Activated CD8-positive, alpha-beta memory T cell treated with anti-CD3 and anti-CD28 coated beads for 48 hours (primary cell): ENCODE measurements around the gene MYL4.
"Not testable (repeated sequence)": the region's sequence is repeated elsewhere in the genome, so short reads cannot be mapped to it uniquely, and the experiment has no call there.

ENCODE experiments used
- DNase-seq, 3 experiments: peaks; one replicate each; pipeline ENCODE4 v3.0.0-alpha.2; 2020; ENCODE audit warnings: low read depth in 2 of 3, low spot score in 2 of 3

MYL4 gene

GRCh38 chr17:47192554-47192953 lies 16.6 kb upstream of the MYL4 start:
- no peak for DNase-seq

DNA sequence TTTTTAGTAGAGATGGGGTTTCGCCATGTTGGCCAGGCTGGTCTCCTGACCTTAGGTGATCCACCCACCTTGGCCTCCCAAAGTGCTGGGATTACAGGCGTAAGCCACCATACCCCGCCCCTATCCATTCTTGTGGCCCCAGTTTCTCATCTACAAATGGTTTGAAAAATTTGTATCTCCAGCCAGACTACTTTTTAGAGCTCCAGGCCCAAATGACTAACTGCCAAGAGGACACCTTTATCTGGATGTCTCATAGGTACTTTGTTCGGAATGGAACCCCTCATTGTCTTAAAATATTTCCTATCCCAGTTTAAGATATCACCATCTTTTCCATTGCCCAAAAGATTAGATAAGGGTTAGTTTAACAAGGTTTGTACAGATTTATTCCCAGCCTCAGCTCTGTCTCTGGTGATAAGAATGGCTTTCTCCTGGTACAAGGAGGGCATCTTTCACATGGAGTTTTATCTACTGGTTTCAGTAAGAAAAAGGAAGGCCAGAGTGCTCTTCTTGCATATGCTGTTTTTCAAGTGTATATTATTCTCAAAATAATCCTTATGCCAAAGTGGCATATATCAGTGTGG lies 15.1 kb upstream of the MYL4 start:
- no peak for DNase-seq

DNA sequence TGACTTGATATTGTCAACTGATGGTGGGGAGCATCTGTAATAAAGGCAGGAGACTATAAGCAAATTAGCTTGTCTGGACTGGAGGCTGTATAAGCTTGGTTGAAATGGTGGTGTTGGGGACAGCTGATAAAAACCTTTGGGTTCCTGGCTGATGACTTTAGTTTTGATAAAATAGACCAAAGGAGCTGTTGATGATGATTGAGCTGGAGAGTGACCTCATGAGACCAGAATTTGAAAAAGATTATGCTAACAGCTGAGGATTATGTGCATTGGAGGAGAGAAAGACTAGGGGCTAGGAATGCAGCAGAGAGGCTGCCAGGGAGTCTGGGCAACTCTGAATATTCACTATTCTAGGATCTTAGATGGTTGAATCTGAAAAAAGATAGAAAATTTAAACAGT lies 11.3 kb upstream of the MYL4 start:
- no peak for DNase-seq

DNA sequence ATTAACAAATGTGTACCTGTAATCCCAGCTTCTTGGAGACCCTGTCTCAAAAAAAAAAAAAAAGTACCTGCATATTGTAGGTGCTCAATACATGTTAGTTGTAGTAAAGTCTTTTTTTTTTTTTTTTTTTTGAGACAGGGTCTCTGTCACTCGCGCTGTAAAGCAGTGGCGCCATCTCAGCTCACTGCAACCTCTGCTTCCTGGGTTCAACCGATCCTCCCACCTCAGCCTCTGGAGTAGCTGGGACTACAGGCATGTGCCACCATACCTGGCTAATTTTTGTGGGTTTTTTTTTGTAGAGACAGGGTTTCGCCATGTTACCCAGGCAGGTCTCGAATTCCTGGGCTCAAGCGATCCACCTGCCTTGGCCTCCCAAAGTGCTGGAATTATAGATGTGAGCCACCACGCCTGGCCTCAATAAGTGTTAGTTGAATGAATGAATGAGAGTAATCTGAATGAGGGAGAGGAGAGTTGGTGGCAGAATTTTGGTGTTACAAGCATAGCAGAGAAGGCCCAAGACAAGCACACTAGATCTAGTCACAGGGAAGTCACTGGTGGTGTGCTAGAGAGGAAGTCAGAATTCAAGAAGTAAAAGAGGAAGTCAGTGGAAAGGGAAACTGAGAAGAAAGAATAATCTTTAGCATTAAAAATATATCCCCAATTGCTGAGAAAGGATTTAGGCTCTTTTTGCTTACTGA lies 9.4 kb upstream of the MYL4 start:
- no peak for DNase-seq

DNA sequence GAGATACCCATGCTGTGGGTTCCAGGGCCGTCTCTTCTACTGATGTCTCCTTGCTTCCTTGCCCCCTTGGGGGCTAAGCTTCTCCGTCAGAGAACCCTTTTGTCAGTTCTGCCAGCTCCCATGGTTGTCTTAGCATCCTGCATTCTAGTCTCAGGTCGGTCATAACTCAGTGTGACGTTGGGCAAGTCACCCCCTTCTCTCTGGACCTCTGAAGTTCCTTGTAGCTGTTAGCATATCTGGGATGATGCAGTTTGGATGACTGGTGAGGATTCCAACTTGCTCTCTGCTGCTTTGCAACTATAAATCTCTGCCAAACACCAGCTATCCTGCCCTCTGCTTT lies 8.9 kb upstream of the MYL4 start:
- no peak for DNase-seq

GRCh38 chr17:47201166-47201565 lies 8.0 kb upstream of the MYL4 start:
- no peak for DNase-seq

DNA sequence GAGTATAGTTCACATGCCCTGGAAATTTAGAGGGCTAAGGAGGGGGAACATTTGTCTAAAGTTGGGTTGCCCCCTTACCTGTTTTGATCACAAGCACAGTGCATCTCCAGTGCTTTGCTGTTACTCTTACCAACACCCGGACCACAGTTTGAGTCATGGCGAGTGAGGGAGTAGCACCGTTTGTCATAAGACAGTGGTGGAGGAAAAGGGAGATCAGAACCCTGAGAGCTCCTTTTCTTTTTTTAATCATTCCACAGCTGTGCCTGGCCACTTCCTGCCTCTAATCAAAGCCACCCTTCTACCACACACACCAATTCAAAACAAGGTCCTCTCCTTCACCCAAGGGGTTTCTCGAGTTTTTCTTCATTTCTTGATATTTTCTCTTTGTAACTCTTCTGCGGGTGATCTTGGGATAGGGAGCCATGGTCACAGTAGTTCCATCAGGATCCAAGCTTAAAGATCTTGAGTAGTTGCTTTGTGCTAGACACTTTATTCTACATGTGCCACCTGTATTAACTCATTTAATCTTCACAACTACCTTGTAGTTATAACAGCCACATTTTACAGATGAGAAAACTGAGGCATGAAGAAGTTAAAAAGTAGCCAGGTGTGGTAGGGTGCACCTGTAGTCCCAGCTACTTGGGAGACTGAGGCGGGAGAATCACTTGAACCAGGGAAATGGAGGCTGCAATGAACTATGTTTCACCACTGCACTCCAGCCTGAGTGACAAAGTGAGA lies 5.0 kb upstream of the MYL4 start:
- DNase-seq = no peak

DNA sequence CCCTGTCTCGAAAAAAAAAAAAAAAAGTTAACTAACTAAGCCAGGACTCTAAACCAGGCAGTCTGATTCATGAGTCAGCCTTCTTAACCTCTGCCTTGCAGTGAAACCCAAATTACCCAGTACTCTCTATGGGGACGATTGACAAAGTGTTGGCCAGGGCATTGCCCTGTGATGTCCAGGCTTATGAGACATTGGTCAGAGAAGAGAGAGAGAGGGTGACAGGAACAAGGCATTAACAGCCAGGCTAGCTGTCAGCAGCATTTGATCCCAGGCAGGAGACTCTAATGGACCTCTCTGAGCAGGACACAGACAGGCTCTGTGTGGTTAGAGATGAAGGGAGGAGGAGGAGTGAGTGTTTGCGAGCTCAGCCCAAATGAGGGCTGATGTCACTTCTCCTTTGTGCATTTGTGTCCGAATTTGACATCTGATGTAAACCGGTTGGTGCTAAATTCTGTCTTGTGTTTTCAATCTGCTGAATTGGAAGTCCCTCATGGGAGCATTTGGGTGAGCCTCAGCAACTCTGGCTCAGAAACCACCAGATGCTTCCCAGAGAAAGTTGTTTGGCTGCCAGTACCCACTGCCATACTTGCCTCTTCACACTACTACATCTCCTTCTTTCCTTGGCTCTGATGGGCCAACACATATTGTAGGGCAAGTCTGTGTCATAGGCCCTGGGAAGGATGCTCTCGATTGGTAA lies 4.3 kb upstream of the MYL4 start:
- no peak for DNase-seq

DNA sequence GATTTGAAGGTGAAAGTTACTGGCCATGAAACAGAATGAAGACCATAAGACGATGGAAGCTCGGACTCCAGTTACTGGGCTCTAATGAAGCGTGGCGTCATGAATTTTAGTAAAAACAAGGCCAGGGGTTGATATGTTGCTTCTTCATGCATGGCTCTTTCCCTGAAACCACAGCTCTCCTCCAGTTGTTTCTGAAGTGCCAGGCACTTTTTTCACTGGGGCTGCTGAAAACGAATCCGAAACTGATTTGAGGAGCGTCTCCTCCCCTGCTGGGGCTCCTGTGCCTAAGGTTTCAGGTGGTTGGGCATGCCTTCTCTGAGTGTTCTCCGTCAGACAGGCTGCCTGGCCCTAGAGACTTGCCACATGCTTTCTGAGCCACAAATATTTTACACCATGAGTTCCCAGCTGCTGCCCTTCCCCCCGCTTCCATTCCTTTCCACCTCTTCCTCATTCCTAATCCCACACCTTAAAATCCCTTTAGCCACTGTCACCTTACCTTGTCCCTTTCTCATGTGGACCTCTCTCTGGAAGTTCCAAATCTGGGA lies 3.7 kb upstream of the MYL4 start:
- DNase-seq = no peak

- no peak for DNase-seq
Measured at GRCh38 chr17:47207143-47208067, 1.7 kb upstream of the MYL4 start.

- DNase-seq = no peak
Measured at GRCh38 chr17:47209499-47209898, 351 bp downstream of the MYL4 start.

- DNase-seq = no peak
Measured at GRCh38 chr17:47210105-47210504, 957 bp downstream of the MYL4 start.

- no peak for DNase-seq
Measured at GRCh38 chr17:47210779-47211178, 1.6 kb downstream of the MYL4 start.

DNA sequence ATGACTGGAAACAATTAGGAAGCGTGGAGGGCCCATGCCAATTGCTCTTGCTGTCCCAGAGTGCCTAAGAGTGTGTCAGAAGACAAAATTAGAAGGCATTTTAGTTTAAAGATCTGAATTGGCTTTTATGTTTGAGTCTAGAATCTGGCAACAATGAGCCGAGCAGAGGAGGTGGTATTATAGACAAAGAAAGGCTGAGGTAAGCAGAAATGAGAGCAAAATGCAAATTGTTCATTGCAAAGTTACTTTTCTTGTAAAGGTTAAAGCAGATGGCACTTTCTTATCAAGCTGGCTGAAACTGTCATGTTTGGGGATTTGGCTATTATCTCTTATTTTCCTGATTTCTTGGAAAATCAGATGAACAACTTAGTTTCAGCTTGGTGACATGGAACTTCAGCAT lies 3.3 kb downstream of the MYL4 start:
- DNase-seq = no peak

GRCh38 chr17:47213540-47213939 lies 4.4 kb downstream of the MYL4 start:
- DNase-seq = no peak

DNA sequence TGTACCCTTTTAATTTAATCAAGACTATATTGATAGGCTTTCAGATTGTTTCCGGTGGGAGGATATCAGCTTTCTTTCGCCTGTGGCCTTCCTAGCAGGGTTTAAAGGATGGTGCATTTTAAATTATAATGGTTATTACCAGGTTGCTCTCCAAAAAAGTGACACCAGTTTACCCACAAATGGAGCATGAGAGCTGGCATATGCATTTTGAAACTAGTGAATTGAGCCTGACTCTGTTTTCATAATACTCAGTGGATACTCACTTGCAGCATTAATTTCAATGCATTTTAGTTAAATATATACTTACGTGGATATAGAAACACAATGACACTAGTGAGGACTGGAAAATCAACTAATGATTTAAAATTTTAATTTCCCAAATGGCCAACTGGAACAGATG lies 5.8 kb downstream of the MYL4 start:
- no peak for DNase-seq

- not testable (repeated sequence) for DNase-seq
Measured at GRCh38 chr17:47216821-47217220, 7.7 kb downstream of the MYL4 start.

- DNase-seq = not testable (repeated sequence)
Measured at GRCh38 chr17:47217279-47217678, 8.1 kb downstream of the MYL4 start.

DNA sequence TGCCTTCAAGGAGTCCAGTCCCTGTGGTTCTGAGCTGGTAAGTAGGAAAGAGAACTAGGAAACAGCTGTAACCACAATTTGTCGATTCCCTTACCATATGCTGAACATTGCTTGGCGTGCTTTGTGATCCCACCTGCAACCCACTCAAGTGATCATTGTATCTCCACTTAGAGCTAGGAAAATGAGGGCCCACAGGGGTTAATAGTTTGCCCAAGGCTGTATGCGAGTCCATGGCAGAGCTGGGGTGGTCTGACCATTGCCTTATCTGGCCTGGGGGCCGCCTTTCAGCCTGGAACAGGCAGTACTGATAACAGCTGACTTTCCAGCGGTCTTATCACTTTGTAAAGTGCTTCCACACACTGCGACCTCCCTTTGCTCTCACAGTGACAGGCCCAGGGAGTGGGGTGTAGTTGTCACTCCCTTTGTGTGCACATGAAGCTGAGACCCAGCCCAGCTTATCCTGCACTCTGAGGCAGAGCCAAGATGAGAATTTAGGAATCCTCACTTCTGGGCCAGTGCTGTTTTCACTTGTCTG lies 9.8 kb downstream of the MYL4 start:
- DNase-seq = no peak
